Measurements from ENCODE around the gene LRP11. TPM values are rescaled to one million over a fixed set of nuclear protein-coding genes. Genes with fewer than 3 reads are reported as not detected.

Gene LRP11
- polyA plus RNA-seq, 2 of the 4 experiments (the other 2 are of a cell fraction): 48.9 to 57.7 TPM

DNA sequence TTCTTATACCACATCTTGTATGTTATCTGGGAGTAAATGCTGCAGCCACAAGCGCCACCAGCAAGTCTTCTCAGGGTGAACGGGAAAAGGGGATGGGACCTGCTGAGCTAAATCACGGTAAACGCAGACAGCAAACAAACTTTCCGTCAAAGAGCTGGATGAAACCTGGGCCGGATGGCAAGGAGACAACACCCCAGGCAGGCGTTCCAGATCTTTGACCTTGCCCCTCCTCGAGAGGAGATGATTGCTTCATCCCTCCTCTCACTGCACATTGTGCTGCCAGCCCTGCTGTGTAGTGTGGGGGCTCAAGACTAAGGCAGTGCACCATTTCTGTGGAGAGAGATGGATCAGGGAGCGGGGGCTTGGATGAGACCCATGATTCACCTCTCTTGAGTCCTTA, 23.9 kb upstream of the LRP11 start (continued):
- TF ChIP-seq HOXB5 (CRISPR knock-in tag; IDR thresholded peaks at IDR 0.05) (no peak), CHD2 (IDR thresholded peaks at IDR 0.05; ENCODE audit: low read length, partially characterized antibody) (no peak), ESRRA (IDR thresholded peaks at IDR 0.05; ENCODE audit: borderline replicate concordance, low read length) (no peak), EP300 (IDR thresholded peaks at IDR 0.05) (peak; percentile 52 to 70; a peak in 4 of 5 replicates), NR3C1 (IDR thresholded peaks at IDR 0.05) (no peak), REST (IDR thresholded peaks at IDR 0.05) (no peak), RARB (CRISPR knock-in tag; IDR thresholded peaks at IDR 0.05) (no peak), RFX5 (IDR thresholded peaks at IDR 0.05) (no peak)
- TF ChIP-seq, protein P1, sequence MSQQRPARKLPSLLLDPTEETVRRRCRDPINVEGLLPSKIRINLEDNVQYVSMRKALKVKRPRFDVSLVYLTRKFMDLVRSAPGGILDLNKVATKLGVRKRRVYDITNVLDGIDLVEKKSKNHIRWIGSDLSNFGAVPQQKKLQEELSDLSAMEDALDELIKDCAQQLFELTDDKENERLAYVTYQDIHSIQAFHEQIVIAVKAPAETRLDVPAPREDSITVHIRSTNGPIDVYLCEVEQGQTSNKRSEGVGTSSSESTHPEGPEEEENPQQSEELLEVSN (IDR thresholded peaks at IDR 0.05; ENCODE audit: borderline replicate concordance, low read depth): no peak

GRCh38 chr6:149887343-149887742, 23.2 kb upstream of the LRP11 start:
- CTCF ChIA-PET: interaction anchor here (0.6 to 2.4 kb wide), 4 partner anchors 21 to 53 kb away, joined by 3 to 9 read pairs (median 4); no protein-coding TSS in a partner anchor
- peaks cover 58% of the 10 kb centered on the region for H3K4me1 ChIP-seq
- TF ChIP-seq POLR2AphosphoS2 (conservative IDR thresholded peaks at IDR 0.05; ENCODE audit: low read length): no peak
- TF ChIP-seq EHMT2 (IDR thresholded peaks at IDR 0.05; ENCODE audit: low read depth): no peak
- 0 out of 3 replicates have a peak, but pooled peaks have one; percentile 23 for TF ChIP-seq BCL3 (IDR thresholded peaks at IDR 0.05)
- peak; percentile 72 for TF ChIP-seq FOSL2 (IDR thresholded peaks at IDR 0.05)
- peak; percentile 87 for TF ChIP-seq FOSL2 (CRISPR knock-in tag; IDR thresholded peaks at IDR 0.05)
- TF ChIP-seq MAZ (IDR thresholded peaks at IDR 0.05; ENCODE audit: borderline replicate concordance, low read depth, low read length): no peak
- TF ChIP-seq EP300 (IDR thresholded peaks at IDR 0.05): peak; percentile 57 to 75; a peak in 2 of 5 replicates
- TF ChIP-seq GATA3 (IDR thresholded peaks at IDR 0.05; ENCODE audit: borderline replicate concordance): peak; percentile 44; the same call in 1 of the 2 replicates
- no peak for TF ChIP-seq FOSB (CRISPR knock-in tag; IDR thresholded peaks at IDR 0.05)
- peak; percentile 79 for TF ChIP-seq JUNB (IDR thresholded peaks at IDR 0.05)
- TF ChIP-seq HOXA7 (CRISPR knock-in tag; IDR thresholded peaks at IDR 0.05): no peak
- no peak for TF ChIP-seq CBX2 (IDR thresholded peaks at IDR 0.05; ENCODE audit: borderline replicate concordance, low read depth)
- TF ChIP-seq JUN (IDR thresholded peaks at IDR 0.05): peak in 1 of 2 experiments; percentile 28; a peak in 3 of 5 replicates
- no peak for TF ChIP-seq HMGXB4 (CRISPR knock-in tag; IDR thresholded peaks at IDR 0.05; ENCODE audit: borderline replicate concordance)
- TF ChIP-seq CEBPB (IDR thresholded peaks at IDR 0.05): peak; percentile 67 to 82; a peak in 3 of 4 replicates
- TF ChIP-seq, protein P2, sequence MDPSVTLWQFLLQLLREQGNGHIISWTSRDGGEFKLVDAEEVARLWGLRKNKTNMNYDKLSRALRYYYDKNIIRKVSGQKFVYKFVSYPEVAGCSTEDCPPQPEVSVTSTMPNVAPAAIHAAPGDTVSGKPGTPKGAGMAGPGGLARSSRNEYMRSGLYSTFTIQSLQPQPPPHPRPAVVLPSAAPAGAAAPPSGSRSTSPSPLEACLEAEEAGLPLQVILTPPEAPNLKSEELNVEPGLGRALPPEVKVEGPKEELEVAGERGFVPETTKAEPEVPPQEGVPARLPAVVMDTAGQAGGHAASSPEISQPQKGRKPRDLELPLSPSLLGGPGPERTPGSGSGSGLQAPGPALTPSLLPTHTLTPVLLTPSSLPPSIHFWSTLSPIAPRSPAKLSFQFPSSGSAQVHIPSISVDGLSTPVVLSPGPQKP (IDR thresholded peaks at IDR 0.05; ENCODE audit: low read depth, low read length): no peak
- TF ChIP-seq MAX (IDR thresholded peaks at IDR 0.05): no peak
- 0 out of 2 replicates have a peak, but pooled peaks have one; percentile 21 for TF ChIP-seq HES2 (IDR thresholded peaks at IDR 0.05)

More at GRCh38 chr6:149887343-149887742, 23.2 kb upstream of the LRP11 start:
- FAIRE-seq (no peak), ATAC-seq (peak; percentile 58 to 62; a peak in 5 of 6 replicates), DNase-seq (ENCODE audit: low read depth in 1 of 2, low spot score in 1 of 2) (peak in 1 of 2 experiments; percentile 71)
- POLR2A ChIA-PET: no interaction called here
- H3K9me3 ChIP-seq: no peaks in the 10 kb centered on the region
- no peak overlapping the region for H3K4me3 ChIP-seq
- H3K4me2 ChIP-seq: peak overlapping the region; percentile 74
- peak overlapping the region; percentile 90 to 92 for H3K27ac ChIP-seq
- WGBS (ENCODE audit: missing lambda C conversion rate): 27% methylated on average over 3 of the region's 3 CpGs

All from A549 (cell line).